ENCODE results near the gene RAB3GAP2.
"Not testable (repeated sequence)": the region's sequence is repeated elsewhere in the genome, so short reads cannot be mapped to it uniquely, and the experiment has no call there.

The RAB3GAP2 gene

DNA sequence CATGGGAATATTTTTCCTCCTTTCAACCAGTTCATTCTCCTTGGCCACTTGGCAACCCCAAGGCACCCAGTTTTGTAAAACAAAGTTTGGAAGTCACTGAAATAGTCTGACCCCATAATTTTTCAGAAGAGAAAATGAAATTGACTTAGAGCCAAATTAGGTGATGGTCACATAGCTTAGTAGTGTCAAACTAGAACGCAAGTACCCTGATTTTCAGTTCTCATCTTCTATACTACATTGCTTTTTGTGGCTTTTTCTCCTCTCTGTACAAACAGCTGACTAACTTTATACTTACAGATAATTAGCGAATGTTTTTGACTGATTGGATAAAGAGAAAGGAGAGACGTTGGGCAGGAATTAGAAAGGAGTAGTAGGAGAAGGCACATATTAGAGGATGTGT is 145.2 kb downstream of the RAB3GAP2 start:
- no peak for DNase-seq

- DNase-seq: no peak
Observed at GRCh38 chr1:220124542-220124941, 147.7 kb downstream of the RAB3GAP2 start.

GRCh38 chr1:220123889-220124288 is 148.4 kb downstream of the RAB3GAP2 start:
- DNase-seq: no peak

DNA sequence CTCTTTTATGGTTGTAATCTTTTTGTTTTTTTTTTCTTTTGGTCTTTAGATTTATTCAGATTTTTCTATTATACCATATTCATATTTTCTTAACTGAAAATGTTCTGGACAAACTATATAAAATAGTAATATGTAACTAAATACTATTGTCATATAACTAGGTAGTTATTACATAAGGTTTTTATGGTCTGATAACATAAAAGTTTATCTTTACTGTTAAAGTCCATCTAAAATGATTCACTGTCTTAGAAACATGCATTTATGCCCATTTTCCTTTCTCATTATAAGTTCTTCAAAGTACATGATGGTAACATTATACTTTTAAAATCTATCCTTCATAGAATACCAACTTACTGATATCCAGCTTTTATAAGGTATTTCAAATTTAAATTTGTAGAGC is 149.2 kb downstream of the RAB3GAP2 start:
- DNase-seq: no peak

GRCh38 chr1:220121791-220122530 is 150.3 kb downstream of the RAB3GAP2 start:
- no peak for DNase-seq

DNA sequence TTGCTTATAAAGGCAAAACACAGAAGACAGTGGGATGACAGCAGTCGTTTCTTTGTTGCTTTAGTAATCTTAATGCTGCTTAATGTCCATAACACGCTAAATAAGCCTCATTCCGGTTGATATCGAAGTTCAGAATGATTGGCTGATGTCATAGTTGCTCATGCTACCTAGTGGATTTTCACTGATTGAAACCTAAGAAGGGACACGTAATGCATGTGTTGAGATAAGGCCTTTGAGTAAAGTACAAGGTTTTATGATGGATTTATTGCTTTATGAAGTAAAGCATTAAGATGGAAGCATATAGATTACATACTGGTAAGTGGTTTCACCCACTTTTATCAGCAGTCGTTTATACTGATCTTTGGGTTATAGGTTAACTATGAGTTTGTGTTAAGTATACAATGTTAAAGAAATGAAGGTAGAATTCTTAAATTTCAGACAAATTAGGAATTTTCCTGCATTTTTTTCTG is 153.2 kb downstream of the RAB3GAP2 start:
- no peak for DNase-seq

GRCh38 chr1:220113136-220113695 is 159.0 kb downstream of the RAB3GAP2 start:
- DNase-seq: no peak

- DNase-seq: not testable (repeated sequence)
Observed at GRCh38 chr1:220112600-220112999, 159.7 kb downstream of the RAB3GAP2 start.

- DNase-seq: not testable (repeated sequence)
Observed at GRCh38 chr1:220110473-220110872, 161.8 kb downstream of the RAB3GAP2 start.

DNA sequence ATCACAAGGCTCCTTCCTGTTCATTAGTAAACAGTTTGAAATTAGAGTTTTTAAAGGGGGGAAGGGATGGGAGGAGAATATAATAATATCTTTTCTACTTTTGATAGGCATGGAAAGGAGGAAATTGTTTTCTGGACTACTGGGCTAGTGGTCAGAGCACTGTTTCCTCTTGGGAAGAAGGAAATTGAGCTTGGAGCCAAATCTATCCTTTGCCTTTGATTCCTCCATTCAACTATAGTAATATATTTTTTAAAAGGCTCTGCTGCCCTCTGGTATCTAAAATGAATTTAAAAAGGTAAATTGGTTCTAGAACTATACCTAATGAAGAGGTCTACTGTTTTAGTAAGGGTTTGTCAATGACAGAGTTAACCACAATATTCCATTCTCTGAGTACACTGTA is 172.4 kb downstream of the RAB3GAP2 start:
- DNase-seq: no peak

Measured in activated CD4-positive, alpha-beta T cell treated with anti-CD3 and anti-CD28 coated beads for 1 hour (primary cell).